Stimulated activated CD8-positive, alpha-beta memory T cell treated with anti-CD3 and anti-CD28 coated beads, Interleukin-15, amount 100 ng/mL, for 4 hours (primary cell): ENCODE data around the gene NFATC4.
A peak's percentile ranks its signal among the peaks of the same experiment; 100 is the strongest.
"Not testable (repeated sequence)": the region's sequence is repeated elsewhere in the genome, so short reads cannot be mapped to it uniquely, and the experiment has no call there.

Source experiments
- DNase-seq, 2 donors: peaks; one replicate each; pipeline ENCODE4 v3.0.0-alpha.2; 2020; ENCODE audit warnings: low read depth in 2 of 2

NFATC4 gene

GRCh38 chr14:24368212-24368561, 203 bp downstream of the NFATC4 start:
- DNase-seq, result no peak

- peak in 1 of 2 donors; percentile 35 for DNase-seq
Measured at GRCh38 chr14:24368562-24369252, 723 bp downstream of the NFATC4 start.

- DNase-seq, result no peak
Measured at GRCh38 chr14:24369463-24369862, 1.5 kb downstream of the NFATC4 start.

GRCh38 chr14:24369907-24370687, 2.1 kb downstream of the NFATC4 start:
- no peak for DNase-seq

GRCh38 chr14:24370748-24371147, 2.8 kb downstream of the NFATC4 start:
- DNase-seq, result no peak

- DNase-seq, result not testable (repeated sequence)
Measured at GRCh38 chr14:24371605-24372004, 3.6 kb downstream of the NFATC4 start.

GRCh38 chr14:24372701-24373416, 4.9 kb downstream of the NFATC4 start:
- no peak for DNase-seq

- no peak for DNase-seq
Measured at GRCh38 chr14:24376448-24377070, 8.6 kb downstream of the NFATC4 start.

GRCh38 chr14:24377126-24377525, 9.1 kb downstream of the NFATC4 start:
- DNase-seq, result no peak

- no peak for DNase-seq
Measured at GRCh38 chr14:24377657-24378056, 9.7 kb downstream of the NFATC4 start.

GRCh38 chr14:24378327-24378726, 10.3 kb downstream of the NFATC4 start:
- DNase-seq, result no peak

- no peak for DNase-seq
Measured at GRCh38 chr14:24378981-24379906, 11.3 kb downstream of the NFATC4 start.

- no peak for DNase-seq
Measured at GRCh38 chr14:24379907-24380730, 12.1 kb downstream of the NFATC4 start.

- no peak for DNase-seq
Measured at GRCh38 chr14:24381363-24382063, 13.5 kb downstream of the NFATC4 start.

GRCh38 chr14:24382064-24382371, 14.0 kb downstream of the NFATC4 start:
- no peak for DNase-seq

- DNase-seq, result no peak
Measured at GRCh38 chr14:24384169-24384568, 16.2 kb downstream of the NFATC4 start.

- no peak for DNase-seq
Measured at GRCh38 chr14:24385524-24385923, 17.5 kb downstream of the NFATC4 start.

- DNase-seq, result no peak
Measured at GRCh38 chr14:24387009-24387345, 19.0 kb downstream of the NFATC4 start.

- DNase-seq, result not testable (repeated sequence)
Measured at GRCh38 chr14:24387579-24387978, 19.6 kb downstream of the NFATC4 start.
